Ramos (cell line): Measurements from ENCODE around the gene GABRP.

ENCODE experiments used
- in situ Hi-C: fragments of 300-500 bp; cut with MboI; formaldehyde crosslinking; loops from one replicate; pipeline ENCODE4 v1.14.3; 2022; ENCODE audit warnings: low sequenced_read_pairs; ENCODE audit not compliant: unreplicated experiment

The GABRP gene

GRCh38 chr5:170783498-170784247, at the start of gene GABRP:
TSS of gene GABRP (plus strand) at chr5:170783725. CDS start at chr5:170788616, 4,891 bp downstream.
- in situ Hi-C loops: no loop called here

GRCh38 chr5:170736966-170737365, 46.6 kb upstream of the GABRP start:
- in situ Hi-C loops: no loop called here

GRCh38 chr5:170737591-170737990, 45.9 kb upstream of the GABRP start:
- in situ Hi-C loops: no loop called here

- in situ Hi-C loops: no loop called here
These were observed 44.7 kb upstream of the GABRP start for GRCh38 chr5:170738840-170739239.

GRCh38 chr5:170739446-170739845, 44.1 kb upstream of the GABRP start:
- in situ Hi-C loops: no loop called here

- in situ Hi-C loops: loop anchor here (10.0 kb wide), 1 partner anchor 604 kb away; no protein-coding TSS in a partner anchor
These were observed 42.8 kb upstream of the GABRP start for GRCh38 chr5:170740551-170741205.

GRCh38 chr5:170741801-170742200, 41.7 kb upstream of the GABRP start:
- in situ Hi-C loops: loop anchor here (10.0 kb wide), 1 partner anchor 603 kb away; no protein-coding TSS in a partner anchor

- in situ Hi-C loops: loop anchor here (10.0 kb wide), 1 partner anchor 601 kb away; no protein-coding TSS in a partner anchor
These were observed 39.7 kb upstream of the GABRP start for GRCh38 chr5:170743876-170744212.

GRCh38 chr5:170745481-170746071, 37.9 kb upstream of the GABRP start:
- in situ Hi-C loops: loop anchor here (10.0 kb wide), 1 partner anchor 599 kb away; no protein-coding TSS in a partner anchor

GRCh38 chr5:170746075-170746960, 37.2 kb upstream of the GABRP start:
- in situ Hi-C loops: loop anchor here (10.0 kb wide), 1 partner anchor 598 kb away; no protein-coding TSS in a partner anchor

- in situ Hi-C loops: loop anchor here (10.0 kb wide), 1 partner anchor 598 kb away; no protein-coding TSS in a partner anchor
These were observed 36.6 kb upstream of the GABRP start for GRCh38 chr5:170746961-170747340.

GRCh38 chr5:170747357-170747756, 36.2 kb upstream of the GABRP start:
- in situ Hi-C loops: loop anchor here (10.0 kb wide), 1 partner anchor 597 kb away; no protein-coding TSS in a partner anchor

GRCh38 chr5:170747851-170748250, 35.7 kb upstream of the GABRP start:
- in situ Hi-C loops: loop anchor here (10.0 kb wide), 1 partner anchor 597 kb away; no protein-coding TSS in a partner anchor

GRCh38 chr5:170748951-170749471, 34.5 kb upstream of the GABRP start:
- in situ Hi-C loops: loop anchor here (10.0 kb wide), 1 partner anchor 596 kb away; no protein-coding TSS in a partner anchor

GRCh38 chr5:170749911-170750431, 33.6 kb upstream of the GABRP start:
- in situ Hi-C loops: loop anchor here (10.0 kb wide), 1 partner anchor 595 kb away; no protein-coding TSS in a partner anchor

GRCh38 chr5:170750791-170751190, 32.7 kb upstream of the GABRP start:
- in situ Hi-C loops: no loop called here

- in situ Hi-C loops: no loop called here
These were observed 31.9 kb upstream of the GABRP start for GRCh38 chr5:170751631-170752030.

GRCh38 chr5:170752257-170753215, 31.0 kb upstream of the GABRP start:
- in situ Hi-C loops: no loop called here
